T-helper 2 cell treated with Interferon-gamma antibody and Interleukin-4, amounts not matched to agents 5 μg/mL and 100 μg/mL, for 36 hours (primary cell): ENCODE measurements around the gene CPT1A.
"Not testable (repeated sequence)": the region's sequence is repeated elsewhere in the genome, so short reads cannot be mapped to it uniquely, and the experiment has no call there.

ENCODE experiments used
- DNase-seq: peaks from one replicate; pipeline ENCODE4 v3.0.0; 2021; ENCODE audit warnings: low spot score
- H3K27ac Mint-ChIP-seq: one replicate; pipeline ENCODE4 v1.8.0; 2021; ENCODE audit warnings: mild to moderate bottlenecking, mixed read lengths
- H3K27me3 Mint-ChIP-seq: one replicate; pipeline ENCODE4 v1.8.0; 2021; ENCODE audit warnings: low read depth, mixed read lengths
- H3K36me3 Mint-ChIP-seq: one replicate; pipeline ENCODE4 v1.8.0; 2021; ENCODE audit warnings: low read depth, mixed read lengths
- H3K4me1 Mint-ChIP-seq: one replicate; pipeline ENCODE4 v1.8.0; 2021; ENCODE audit warnings: low read depth, mixed read lengths
- H3K4me3 Mint-ChIP-seq: one replicate; pipeline ENCODE4 v1.8.0; 2022; ENCODE audit warnings: mild to moderate bottlenecking, moderate library complexity, mixed read lengths
- H3K9me3 Mint-ChIP-seq: one replicate; pipeline ENCODE4 v1.8.0; 2021; ENCODE audit warnings: mixed read lengths

CPT1A gene

GRCh38 chr11:68863553-68864265, 22.0 kb upstream of the CPT1A start:
- Mint-ChIP-seq H3K27ac (no peak overlapping the region), H3K4me3 (no peak overlapping the region), H3K27me3 (peaks cover 5% of the 10 kb centered on the region), H3K36me3 (no peaks in the 10 kb centered on the region), H3K9me3 (no peaks in the 10 kb centered on the region), H3K4me1 (no peaks in the 10 kb centered on the region)
- DNase-seq = no peak

GRCh38 chr11:68862421-68862820, 20.7 kb upstream of the CPT1A start:
- H3K27me3 Mint-ChIP-seq = no peaks in the 10 kb centered on the region
- H3K4me1 Mint-ChIP-seq = no peaks in the 10 kb centered on the region
- no peaks in the 10 kb centered on the region for H3K9me3 Mint-ChIP-seq
- no peak overlapping the region for H3K4me3 Mint-ChIP-seq
- no peak for DNase-seq
- H3K27ac Mint-ChIP-seq = no peak overlapping the region
- H3K36me3 Mint-ChIP-seq = no peaks in the 10 kb centered on the region

GRCh38 chr11:68859123-68859522, 17.4 kb upstream of the CPT1A start:
- no peak for DNase-seq
- Mint-ChIP-seq H3K9me3 (no peaks in the 10 kb centered on the region), H3K4me1 (peaks cover 2% of the 10 kb centered on the region), H3K36me3 (no peaks in the 10 kb centered on the region), H3K27ac (no peak overlapping the region), H3K27me3 (peaks cover 23% of the 10 kb centered on the region), H3K4me3 (no peak overlapping the region)

DNA sequence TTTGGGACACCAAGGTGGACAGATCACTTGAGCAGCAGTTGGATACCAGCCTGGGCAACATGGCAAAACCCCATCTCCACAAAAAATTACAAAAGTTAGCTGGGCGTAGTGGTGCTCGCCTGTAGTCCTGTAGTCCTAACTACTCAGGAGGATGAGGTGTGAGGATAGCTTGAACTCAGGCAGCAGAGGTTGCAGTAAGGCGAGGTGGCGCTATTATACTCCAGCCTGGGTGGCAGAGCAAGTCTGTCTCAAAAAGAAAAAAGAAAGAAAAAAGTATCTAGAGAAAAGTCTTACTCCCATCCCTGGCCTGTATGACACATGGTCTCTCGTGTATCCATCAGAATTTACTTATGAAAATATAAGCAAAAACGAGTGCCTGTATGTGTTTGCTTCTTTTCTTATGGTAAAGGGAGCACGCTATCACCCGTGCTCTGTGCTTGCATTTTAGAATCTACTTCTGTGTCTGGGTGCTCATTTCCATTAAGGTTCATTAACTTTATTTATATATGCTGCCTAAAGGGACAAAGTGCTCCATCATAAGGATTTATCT, 15.4 kb upstream of the CPT1A start:
- Mint-ChIP-seq H3K27ac (no peak overlapping the region), H3K9me3 (no peaks in the 10 kb centered on the region), H3K4me3 (no peak overlapping the region), H3K27me3 (peaks cover 38% of the 10 kb centered on the region), H3K36me3 (no peaks in the 10 kb centered on the region), H3K4me1 (peaks cover 2% of the 10 kb centered on the region)
- no peak for DNase-seq

- not testable (repeated sequence) for H3K4me1 Mint-ChIP-seq, H3K4me3 Mint-ChIP-seq, H3K27ac Mint-ChIP-seq, H3K36me3 Mint-ChIP-seq, H3K9me3 Mint-ChIP-seq, DNase-seq
- peaks cover 41% of the 10 kb centered on the region for H3K27me3 Mint-ChIP-seq
These were observed 14.8 kb upstream of the CPT1A start for GRCh38 chr11:68856425-68857030.

DNA sequence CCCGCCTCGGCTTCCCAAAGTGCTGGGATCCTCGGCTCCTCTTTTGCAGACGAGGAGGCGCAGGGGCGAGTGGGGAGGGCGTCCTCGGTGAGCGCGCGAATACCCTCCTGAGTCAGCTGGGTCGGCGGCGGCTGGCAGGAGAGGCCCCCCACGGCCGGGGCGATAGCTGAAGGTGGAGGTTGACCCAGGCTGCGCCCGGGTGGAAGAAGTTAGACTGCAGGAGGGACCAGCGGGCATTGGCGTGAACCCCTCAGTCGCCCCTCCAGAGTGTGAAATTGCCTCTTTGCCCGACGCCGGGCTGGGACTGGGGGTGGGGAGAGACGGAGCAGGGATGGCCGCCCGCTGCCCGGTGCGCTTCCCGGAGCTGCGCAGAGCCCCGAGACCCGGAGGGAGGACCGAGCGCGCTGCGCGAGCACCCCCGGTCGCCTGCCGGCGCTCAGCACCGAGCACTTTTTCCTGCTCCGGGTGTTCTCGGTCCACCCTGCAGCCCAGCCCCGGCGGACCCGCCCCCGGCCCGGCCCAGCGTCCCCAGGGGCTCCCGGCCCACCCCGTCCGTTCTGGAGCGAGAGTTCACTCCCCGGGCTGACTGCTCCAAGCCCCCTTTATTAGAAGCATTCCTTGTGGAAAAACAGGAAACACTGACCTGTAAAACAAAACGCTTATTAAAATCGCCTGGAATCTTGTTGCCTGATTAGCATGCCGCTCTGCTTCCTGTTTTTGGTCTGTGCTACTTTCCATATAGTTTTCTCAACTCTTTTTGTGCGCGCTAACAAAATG, 13.7 kb upstream of the CPT1A start:
- Mint-ChIP-seq H3K27ac (no peak overlapping the region), H3K27me3 (peaks cover 41% of the 10 kb centered on the region), H3K4me1 (peaks cover 2% of the 10 kb centered on the region), H3K4me3 (peak overlapping the region; percentile 45), H3K36me3 (no peaks in the 10 kb centered on the region), H3K9me3 (no peaks in the 10 kb centered on the region)
- DNase-seq = no peak

GRCh38 chr11:68854273-68854958, 12.7 kb upstream of the CPT1A start:
- Mint-ChIP-seq H3K9me3 (no peaks in the 10 kb centered on the region), H3K4me1 (peaks cover 2% of the 10 kb centered on the region), H3K4me3 (no peak overlapping the region), H3K27me3 (peaks cover 41% of the 10 kb centered on the region), H3K36me3 (no peaks in the 10 kb centered on the region), H3K27ac (no peak overlapping the region)
- no peak for DNase-seq

GRCh38 chr11:68852628-68853027, 10.9 kb upstream of the CPT1A start:
- H3K9me3 Mint-ChIP-seq = no peaks in the 10 kb centered on the region
- no peak for DNase-seq
- no peaks in the 10 kb centered on the region for H3K36me3 Mint-ChIP-seq
- H3K4me1 Mint-ChIP-seq = peaks cover 2% of the 10 kb centered on the region
- no peak overlapping the region for H3K4me3 Mint-ChIP-seq
- H3K27ac Mint-ChIP-seq = no peak overlapping the region
- peaks cover 46% of the 10 kb centered on the region for H3K27me3 Mint-ChIP-seq

DNA sequence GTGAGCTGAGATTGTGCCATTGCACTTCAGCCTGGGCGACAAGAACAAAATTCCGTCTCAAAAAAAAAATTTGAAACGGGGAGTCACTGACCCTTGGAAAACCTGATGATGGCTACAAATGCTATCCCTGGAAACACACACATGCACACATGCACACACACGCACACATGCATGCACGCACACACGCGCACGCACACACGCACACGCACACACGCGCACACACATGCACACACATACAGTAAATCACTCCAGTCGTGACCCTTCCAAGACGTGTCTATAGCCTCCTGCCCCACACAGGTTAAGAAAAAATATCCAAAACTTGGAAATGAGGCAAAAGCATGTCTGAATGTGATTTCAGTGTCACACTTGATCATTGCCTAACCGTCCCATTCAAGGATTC, 6.7 kb upstream of the CPT1A start:
- H3K27ac Mint-ChIP-seq = no peak overlapping the region
- H3K4me1 Mint-ChIP-seq = peaks cover 8% of the 10 kb centered on the region
- no peak overlapping the region for H3K4me3 Mint-ChIP-seq
- H3K36me3 Mint-ChIP-seq = no peaks in the 10 kb centered on the region
- peaks cover 28% of the 10 kb centered on the region for H3K27me3 Mint-ChIP-seq
- no peaks in the 10 kb centered on the region for H3K9me3 Mint-ChIP-seq
- DNase-seq = no peak

- no peak overlapping the region for H3K27ac Mint-ChIP-seq
- H3K4me3 Mint-ChIP-seq = no peak overlapping the region
- H3K9me3 Mint-ChIP-seq = no peaks in the 10 kb centered on the region
- H3K27me3 Mint-ChIP-seq = peaks cover 19% of the 10 kb centered on the region
- no peaks in the 10 kb centered on the region for H3K36me3 Mint-ChIP-seq
- peaks cover 9% of the 10 kb centered on the region for H3K4me1 Mint-ChIP-seq
- DNase-seq = no peak
These were observed 5.7 kb upstream of the CPT1A start for GRCh38 chr11:68847395-68847794.

DNA sequence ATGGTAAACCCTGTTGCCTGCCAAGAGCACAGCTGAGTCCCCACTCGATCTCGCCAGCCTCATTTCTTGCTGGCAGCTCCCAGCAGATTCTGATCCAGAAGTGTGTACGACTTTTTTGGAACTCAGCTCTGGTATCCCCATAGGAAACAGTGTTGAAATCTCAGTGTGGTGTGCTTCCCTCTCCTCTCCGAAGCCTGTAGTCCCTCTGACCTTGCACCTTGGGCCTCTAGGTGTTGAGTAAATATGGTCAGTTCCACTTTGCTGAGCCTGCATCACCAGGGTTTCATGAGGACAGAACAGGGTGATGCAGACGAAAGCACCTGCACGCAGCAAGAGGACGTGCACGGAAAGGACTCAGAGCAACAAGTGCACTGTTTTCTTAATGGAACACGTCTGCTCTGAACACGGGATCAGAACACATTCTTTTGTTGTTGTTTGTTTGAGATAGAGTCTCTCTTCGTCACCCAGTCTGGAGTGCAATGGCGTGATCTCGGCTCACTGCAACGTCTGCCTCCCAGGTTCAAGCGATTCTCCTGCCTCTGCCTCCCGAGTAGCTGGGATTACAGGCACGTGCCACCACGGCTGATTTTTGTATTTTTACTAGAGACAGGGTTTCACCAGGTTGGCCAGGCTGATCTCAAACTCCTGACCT, 3.8 kb upstream of the CPT1A start:
- Mint-ChIP-seq H3K4me1 (peaks cover 13% of the 10 kb centered on the region), H3K36me3 (no peaks in the 10 kb centered on the region), H3K27ac (no peak overlapping the region), H3K27me3 (peaks cover 16% of the 10 kb centered on the region), H3K4me3 (no peak overlapping the region), H3K9me3 (no peaks in the 10 kb centered on the region)
- no peak for DNase-seq

DNA sequence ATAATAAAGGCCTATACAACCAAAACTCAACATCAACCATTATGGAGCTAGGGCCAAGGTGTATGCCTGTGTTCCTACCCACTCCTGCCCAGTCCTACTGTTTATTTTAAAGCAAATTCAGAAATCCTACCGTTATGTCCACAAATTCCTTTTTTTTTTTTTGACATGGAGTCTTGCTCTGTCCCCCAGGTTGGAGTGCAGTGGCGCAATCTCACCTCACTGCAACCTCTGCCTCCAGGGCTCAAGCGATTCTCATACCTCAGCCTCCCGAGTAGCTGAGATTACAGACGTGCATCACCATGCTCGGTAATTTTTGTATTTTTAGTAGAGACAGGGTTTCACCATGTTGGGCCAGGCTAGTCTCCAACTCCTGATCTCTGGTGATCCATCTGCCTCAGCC, 3.1 kb upstream of the CPT1A start:
- Mint-ChIP-seq H3K27ac (no peak overlapping the region), H3K4me3 (no peak overlapping the region), H3K36me3 (no peaks in the 10 kb centered on the region), H3K9me3 (no peaks in the 10 kb centered on the region), H3K27me3 (peaks cover 16% of the 10 kb centered on the region), H3K4me1 (peaks cover 20% of the 10 kb centered on the region)
- DNase-seq = no peak

- Mint-ChIP-seq H3K27me3 (peaks cover 16% of the 10 kb centered on the region), H3K36me3 (no peaks in the 10 kb centered on the region), H3K4me3 (peak overlapping the region; percentile 90), H3K9me3 (no peaks in the 10 kb centered on the region), H3K4me1 (peaks cover 23% of the 10 kb centered on the region), H3K27ac (no peak overlapping the region)
- DNase-seq = no peak
These were observed 2.7 kb upstream of the CPT1A start for GRCh38 chr11:68844376-68844775.
